NCI-H1105 treated with DMSO at 0.1 percent for 48 hours (cell line): Measurements from ENCODE around the gene PDZRN3.

ENCODE experiments used
- DNase-seq: peaks from one replicate; lab custom pipeline; 2025; lab: John Stamatoyannopoulos, UW

PDZRN3 gene

DNA sequence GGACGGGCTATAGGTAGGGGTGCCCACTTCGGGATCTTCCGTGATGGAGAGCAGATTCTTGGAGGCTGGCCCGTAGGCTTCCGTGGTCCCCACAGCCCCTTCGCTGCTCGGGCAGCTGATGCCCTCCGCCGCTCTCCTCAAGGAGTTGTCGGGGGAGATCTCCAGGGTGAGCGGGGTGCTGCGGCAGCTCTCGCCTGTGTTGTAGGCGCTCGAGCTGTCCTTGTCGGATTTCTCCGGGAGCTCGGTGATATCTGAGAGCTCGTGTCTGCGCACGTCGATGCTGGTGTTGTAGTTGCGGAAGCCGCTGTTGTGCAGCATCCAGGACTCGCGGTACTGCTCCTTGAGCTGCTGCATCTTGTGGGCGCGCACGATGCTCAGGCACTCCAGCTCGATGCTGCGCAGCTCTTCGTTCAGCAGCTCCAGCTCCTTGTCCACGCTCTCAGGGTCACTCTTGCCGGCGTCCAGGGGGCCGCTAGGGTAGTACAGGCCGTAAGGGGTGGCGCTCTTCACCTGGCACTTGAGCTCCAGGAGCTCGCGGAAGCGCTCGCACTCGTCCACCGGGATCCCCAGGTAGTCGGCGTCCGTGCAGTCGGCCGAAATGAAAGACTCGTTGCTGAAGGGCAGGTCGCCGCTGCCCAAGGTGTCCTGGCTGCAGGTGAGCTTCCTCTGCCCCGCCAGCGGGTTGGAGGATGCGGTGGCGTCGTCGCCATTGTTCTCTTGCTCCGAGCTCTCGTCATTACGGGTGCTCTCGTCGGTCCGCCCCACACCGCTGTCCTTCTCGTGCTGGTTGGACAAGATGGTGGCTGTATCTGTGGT lies 240.4 kb downstream of the PDZRN3 start:
- DNase-seq: no peak

DNA sequence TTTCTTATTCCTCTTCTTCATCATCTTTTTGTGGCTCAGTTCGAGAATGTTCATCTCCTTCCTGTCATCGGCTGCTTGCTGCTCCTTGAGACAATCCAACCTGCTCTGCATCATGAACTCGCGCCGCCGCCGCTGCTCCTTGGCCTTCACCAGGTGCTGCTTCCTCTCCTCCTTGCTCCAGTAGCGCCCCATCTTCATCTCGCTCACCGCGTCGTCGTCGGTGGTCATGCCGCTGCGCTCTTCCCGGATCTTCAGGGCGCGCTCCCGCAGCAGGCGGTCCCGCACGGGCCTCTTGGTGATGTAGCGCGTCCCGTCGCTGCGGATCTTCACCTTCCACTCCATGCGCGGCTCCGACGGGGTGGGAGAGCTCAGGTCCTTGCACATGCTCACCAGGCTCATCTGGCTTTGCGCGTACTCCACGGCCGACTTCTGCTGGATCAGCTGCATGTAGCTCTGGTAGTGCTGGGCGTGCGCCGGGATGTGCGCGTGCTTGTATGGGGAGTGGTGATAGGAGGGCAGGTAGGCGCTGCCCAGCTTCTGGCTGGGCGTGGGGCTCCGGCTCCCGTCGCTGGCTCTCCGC lies 241.2 kb downstream of the PDZRN3 start:
- no peak for DNase-seq

DNA sequence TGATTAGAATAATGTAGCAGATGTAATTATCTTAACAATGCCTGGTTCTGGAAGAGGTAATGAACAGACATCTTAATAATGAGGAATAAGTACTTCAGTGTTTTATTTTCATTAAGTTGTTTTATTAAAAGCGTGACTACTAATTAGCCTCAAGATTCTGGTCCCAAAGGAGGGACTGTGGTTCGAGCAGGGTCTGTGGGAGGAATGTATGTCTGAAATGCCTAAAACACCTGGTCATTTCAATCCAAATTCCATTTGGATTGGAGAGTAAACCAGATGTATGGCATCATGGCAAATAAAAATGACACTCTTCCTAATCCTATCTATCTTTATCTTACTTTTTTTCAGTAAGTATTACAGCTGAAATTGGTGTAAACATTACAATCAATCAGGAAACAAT lies 243.2 kb downstream of the PDZRN3 start:
- DNase-seq: no peak

DNA sequence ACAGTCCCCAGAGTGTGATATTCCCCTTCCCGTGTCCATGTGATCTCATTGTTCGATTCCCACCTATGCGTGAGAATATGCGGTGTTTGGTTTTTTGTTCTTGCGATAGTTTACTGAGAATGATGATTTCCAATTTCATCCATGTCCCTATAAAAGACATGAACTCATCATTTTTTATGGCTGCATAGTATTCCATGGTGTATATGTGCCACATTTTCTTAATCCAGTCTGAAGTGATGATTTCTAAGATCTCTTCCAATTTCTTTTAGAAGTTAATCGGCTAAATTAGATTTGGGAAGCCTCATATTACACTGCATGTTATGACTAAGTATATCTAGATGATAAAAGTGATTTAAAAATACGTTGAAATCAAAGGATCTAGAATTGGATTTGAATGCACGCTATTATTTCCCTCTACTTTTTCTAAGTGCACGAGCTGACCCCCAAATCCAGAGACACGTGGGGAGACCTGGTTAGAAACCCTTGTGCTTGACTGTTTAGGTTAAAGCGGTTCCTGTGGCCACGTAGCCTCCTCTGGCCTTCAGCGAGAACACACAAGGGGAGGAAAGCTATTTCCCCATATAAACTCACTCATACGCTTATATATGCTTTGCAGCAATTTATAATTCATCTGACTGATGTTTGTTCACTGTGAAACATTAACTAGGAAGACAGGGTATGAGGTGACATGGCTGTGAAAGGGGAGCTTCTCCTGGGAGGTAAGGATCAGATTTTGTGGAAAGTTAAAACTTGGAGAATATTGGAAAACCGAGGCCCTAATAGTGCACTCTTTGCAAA lies 243.8 kb downstream of the PDZRN3 start:
- no peak for DNase-seq

DNA sequence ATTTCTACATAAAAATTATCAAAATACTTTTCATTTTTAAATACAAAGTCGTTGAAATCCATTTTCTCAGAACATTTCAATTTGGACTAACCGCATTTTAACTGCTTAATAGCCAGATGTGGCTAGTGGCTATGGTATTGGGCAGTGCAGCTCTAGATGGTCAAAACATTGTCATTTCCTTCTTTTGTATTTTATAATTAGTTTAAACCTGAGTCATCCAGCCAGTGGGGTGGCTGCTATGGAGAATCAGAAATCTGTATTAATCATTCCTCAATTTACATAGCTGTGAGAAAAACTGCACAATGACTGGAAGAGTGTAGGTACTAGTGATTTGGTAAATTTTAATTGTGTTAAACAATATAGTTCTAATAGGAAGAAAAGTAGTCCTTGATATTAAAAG lies 245.3 kb downstream of the PDZRN3 start:
- no peak for DNase-seq

DNA sequence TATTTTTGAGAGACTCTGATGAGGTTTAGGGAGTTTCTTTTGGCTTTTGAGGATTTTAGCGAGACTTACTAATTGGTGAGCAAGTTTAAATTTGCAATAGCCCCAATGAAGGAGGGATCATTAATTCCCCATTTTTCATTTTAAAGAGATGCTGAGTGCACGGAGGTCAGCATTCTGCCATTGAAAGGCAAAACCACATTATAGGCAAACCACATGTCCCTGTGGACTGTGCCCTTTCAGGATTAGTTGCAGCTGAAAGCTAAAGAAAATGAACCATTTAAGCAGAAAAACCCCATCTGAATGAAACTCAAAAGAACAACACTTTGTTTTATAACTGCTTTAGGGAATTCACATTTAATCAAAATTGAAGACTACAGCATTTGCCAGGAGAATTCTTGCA lies 246.5 kb downstream of the PDZRN3 start:
- DNase-seq: no peak

DNA sequence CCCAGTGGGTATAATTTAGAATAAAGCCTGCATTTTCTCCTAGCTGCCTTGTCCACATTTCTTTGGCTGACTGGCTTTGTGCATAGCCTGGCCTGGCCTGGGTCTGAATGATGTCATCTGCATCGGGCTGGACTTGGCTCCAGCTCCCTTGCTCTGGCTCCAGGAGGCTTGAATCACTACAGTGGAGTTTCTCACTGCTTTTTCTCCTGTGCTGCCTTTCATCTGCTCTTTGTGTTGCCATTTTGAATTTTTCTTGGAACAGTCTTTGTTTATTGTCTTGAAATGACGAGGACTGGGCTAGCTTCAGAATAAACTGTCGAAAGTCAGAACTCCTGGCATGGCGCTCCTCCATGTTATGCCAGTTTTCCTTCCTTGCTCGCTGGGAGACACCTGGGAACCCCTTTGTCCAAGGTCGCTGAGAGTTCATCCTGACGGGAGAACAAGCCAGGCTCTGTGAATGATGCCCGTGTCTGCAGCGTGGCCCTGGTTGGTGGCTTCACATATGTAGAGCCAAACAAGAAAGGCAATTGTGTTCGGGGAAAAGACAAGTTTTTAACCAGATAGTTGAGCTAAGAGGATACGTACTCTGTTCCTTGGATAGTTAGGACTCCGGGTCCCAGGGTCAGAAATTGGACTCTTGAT lies 258.9 kb downstream of the PDZRN3 start:
- no peak for DNase-seq

DNA sequence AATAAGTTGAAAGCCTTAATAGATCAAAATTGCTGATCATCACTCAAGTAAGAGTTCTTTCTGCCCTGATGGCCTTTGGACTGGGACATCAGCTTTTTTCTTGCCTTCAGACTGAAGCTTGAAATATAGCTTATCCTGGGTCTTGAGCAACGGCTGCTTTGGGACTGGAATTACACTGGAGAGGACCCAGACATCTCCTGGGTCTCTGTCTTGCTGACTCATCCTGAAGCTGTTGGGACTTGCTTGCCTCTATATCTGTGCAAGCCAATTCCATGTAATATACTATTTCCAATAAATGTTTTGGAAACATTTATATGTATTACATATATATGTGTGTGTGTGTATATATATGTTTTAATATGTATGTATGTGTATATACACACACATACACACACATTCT lies 260.2 kb downstream of the PDZRN3 start:
- DNase-seq: no peak

DNA sequence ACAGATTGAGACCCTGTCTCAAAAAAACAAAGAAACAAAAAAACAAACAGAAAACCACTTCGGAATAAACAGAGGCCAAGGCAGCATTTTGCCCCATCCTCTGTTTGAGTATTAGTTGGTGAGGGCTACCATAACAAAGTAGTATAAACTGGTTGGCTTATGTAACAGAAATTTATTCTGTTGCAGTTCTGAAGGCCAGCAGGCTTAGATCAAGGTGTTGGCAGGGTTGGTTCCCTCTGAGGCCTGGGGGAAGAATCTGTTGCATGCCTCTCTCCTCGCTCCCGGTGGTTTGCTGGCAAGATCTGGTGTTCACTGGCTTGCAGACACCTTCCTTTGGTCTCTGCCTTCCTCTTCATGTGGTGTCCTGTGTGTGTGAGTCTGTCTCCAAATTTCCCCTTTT lies 261.6 kb downstream of the PDZRN3 start:
- DNase-seq: no peak

DNA sequence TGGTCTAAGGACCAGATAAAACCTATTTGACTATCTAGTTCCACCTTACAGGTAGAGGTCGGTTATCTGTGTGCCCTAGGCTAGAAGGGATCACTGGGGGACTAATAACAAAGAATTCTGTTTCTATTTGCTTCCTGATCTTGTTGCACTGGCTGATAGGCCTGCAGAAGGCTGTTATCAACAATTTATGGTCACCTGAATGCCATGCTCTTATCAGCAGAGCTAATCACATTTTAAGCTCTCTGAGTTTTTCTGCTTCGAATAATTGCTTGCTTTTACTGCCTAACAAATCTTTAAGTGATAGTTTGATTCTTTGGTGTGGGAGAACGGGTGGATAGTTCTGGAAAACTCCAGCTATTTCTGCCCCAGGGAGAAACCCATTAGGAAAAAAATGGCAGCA lies 263.1 kb downstream of the PDZRN3 start:
- no peak for DNase-seq

DNA sequence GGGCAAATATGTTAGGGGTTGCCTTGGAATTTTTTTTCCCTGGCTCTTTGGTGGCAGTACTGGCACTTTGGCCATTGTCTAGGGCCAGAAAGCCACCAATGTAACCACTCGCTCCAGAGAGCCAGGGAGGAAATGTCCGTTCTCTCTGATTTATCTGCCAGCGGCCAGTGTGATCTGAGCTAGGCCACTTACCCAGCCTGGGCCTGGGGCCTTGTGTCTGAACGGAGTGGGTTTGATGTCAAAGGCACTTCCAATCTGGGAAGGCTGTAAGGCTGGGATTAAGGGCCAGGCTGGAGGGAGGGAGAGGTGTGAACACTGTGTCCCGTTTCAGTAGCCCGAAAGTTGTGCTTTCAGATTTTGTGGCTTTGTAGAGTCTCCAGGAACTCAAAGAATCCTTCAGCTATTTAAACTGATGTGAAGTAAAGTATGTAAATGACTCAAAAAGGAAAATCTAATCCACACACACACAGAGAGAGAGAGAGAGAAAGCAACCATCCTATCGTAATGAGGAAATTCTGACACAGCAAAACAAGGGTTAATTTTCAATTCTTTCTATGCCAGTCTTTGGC lies 271.0 kb downstream of the PDZRN3 start:
- DNase-seq: no peak

DNA sequence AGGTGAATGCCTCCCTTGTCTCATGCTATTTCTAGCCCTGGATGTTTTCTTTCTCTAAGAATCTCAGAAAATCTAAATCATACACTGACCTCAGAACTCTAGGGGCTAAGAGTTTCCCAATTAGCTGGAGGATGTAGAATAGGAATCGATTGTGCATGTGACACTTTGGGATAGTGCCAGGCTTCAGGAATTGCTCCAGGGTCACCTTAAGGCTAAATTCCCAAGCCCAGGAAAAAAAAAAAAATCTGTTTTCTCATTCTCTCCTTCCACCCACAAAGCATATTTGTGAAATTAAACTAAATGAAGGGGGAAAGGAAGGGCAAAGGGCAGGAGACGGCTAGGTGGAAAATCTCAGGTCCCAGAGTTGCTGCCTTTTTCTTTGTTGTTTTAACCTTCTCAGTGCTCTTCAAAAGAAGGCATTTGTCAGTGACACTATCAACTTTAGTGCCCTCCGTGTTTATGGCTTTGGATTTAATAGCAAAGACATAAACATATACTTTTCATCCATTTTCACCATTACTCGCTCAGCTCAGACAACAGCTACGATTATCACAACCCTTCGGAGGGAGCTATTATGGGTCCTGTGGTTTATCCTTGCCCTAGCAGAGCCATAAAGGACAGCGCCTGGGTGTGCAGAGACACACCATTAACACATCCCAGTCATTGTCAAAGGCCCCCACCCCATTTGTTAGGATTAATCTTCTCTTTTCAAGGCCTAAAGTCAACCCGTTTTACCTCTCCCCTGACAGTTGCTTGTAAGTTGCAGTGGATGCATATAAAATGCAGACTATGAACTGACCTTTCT lies 271.7 kb downstream of the PDZRN3 start:
- DNase-seq: no peak

DNA sequence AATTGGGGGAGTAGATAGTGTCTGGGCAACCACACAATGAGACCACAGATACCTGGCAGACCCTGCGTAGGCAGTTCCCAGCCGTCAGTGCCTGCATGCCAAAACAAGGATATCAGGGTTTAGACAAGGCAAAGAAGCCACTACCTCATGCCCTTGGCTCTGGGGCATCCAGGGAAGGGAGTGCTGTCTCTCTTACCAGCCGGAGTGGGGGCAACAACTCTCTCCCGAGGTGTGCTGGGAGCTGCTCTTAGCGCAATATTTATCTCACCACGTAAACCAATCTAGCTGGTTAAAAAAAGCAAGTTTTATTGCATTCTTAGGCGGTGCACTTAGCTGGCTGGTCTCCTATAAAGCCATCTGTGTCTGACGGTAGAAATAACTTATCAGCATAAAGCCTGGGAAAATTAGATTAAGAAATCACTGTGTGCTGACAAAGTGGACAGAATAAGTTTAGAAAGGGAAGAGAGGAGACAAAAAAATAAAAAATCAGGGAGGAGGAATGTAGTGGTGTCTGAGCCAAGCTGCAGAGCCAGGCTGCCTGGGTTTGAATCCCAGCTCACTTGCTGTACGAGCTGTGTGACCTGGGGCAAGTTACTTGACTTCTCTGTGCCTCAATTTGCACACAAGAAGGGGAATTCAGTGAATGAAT lies 273.2 kb downstream of the PDZRN3 start:
- DNase-seq: no peak

DNA sequence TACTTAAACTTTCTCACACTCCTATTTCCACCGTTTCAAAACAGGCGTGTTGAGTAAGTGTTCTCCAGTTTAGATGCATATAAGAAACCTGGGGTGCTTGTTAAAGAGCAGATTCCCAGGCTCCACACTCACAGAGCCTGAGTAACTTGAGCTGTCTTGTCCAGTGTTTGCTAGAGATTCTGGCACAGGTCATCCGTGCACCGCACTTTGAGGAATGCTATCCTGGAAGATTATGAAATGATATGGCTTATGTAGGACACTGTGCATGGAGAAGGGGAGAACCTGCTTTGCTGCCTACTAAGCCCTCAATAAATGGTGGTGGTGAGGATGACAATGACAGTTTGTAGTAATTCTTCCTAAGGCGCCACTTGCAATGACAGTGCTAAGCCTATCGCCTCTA lies 273.7 kb downstream of the PDZRN3 start:
- no peak for DNase-seq

DNA sequence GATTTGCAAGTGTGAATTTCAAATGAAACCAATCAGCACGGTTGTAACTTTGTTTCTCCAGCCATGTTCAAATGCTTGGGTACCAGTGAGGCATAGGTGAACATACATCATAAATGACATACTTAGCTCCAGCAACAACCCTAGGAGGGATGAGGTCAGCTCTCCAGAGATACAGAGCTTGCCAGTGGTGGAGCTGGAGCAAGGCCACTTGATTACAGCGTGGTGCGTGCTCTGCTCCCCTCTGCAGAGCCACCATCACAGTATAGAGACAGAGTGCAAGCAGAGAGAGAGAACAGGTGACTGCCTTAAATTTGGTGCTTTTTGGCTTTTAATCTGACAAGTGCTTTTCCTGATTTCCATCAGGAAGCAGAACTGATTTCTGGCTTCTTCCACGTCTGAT lies 275.1 kb downstream of the PDZRN3 start:
- DNase-seq: no peak

DNA sequence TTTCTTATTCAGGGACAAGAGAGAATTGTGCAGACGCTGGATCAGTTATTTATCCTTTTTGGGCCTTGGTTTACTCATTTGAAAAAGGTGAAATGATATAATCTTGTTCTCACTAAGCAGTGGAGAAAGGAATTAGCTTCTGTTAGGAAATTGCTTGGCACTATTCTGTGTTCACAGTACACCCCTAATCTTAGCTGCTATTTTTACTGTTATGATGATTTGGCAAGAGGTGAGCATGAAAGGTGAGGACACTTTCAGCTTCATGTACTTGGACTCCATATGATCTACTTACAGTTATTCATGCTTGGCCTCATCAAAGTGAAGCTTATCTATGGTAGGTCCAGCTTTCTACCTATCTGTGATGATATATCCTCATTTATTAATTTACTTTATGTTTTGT lies 282.7 kb downstream of the PDZRN3 start:
- no peak for DNase-seq

DNA sequence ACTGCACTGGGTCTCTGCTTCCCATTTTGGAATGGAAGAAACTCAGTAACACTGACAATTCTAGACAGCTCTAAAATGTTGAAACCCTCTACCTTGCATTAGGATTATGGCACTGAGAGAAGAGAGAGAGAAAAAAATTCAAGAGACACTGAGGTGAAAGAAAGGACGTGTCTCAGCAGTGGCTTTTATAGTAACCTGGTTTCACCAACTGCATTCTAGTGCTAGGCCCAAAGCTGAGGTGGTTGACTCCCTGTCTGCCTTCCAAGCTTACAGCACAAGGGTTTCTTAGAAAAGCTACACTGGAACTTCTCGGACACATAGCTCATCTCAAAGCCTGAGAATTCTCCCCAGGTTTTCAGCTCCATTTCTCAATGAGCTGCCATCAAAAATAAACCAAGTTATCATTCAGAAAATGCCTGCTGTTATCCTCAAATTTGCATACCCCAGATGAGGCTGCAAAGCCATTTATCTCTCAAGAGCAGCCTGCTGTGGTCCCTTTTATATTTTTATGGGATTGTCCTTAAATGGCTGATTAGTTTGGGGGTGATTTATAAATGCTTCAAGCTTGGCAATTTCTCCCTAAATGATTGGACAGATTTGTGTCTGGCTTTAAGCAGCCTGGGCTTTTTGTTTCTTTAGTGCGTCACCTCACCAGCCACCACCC lies 283.3 kb downstream of the PDZRN3 start:
- DNase-seq: no peak

DNA sequence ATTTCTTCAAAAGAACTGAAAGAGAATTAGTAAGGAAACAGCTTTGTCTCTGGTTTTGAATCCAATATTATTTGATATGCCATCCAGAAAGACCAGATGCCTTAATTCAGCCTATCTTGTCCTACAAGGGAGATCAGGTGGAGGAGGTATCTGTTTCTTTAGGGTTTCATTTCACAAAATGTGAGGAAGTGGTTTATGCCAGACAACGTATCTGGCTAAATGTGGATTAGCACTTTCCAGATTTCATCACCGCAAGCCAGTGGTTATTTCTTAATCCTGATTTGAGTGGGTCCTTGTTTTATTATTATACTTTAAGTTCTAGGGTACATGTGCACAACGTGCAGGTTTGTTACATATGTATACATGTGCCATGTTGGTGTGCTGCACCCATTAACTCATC lies 292.2 kb downstream of the PDZRN3 start:
- no peak for DNase-seq
